A549 (cell line): ENCODE results near the gene SLC16A6. TPM values are rescaled to one million over a fixed set of nuclear protein-coding genes. Genes with fewer than 3 reads are reported as not detected.

Experiments
- ATAC-seq, 2 experiments: fragments of 200-7000 bp in 1 of 2; fragments of >200 bp in 1 of 2; cut with Nextera tagmentation in 1 of 2; cut with Tn5 transposase in 1 of 2; 3 replicates each; pipeline versions ENCODE4 v1.8.0 to v1.9.1; 2018 to 2020; ENCODE audit warnings: mild to moderate bottlenecking in 1 of 2, moderate library complexity in 1 of 2
- CTCF ChIA-PET: fragments of 300-600 bp; sonication (Branson Sonifier 250); formaldehyde crosslinking; extraction: SDS; loops from one replicate; lab custom pipeline; 2021; ENCODE audit warnings: antibody characterized with exemption, inconsistent platforms; lab: Yijun Ruan, JAX
- POLR2A ChIA-PET: fragments of 350-600 bp; formaldehyde crosslinking; extraction: SDS; loops from one replicate; lab custom pipeline; 2021; ENCODE audit warnings: antibody characterized with exemption, inconsistent platforms; lab: Yijun Ruan, JAX
- DNase-seq, 2 experiments: peaks; one replicate each; pipeline versions ENCODE4 v3.0.0 to v3.0.0-alpha.2; 2011 to 2016; ENCODE audit warnings: low read depth in 1 of 2, low spot score in 1 of 2
- FAIRE-seq: peaks from 2 replicates; lab custom pipeline; 2011; peaks lifted over from hg19 to GRCh38; lab: Jason Lieb, UNC
- H3K27ac ChIP-seq, 2 experiments: fragments of >200 bp; sonication (Bioruptor Twin); formaldehyde crosslinking; 3 replicates each; pipeline ENCODE4 v1.5.1; 2016 to 2017
- H3K4me1 ChIP-seq: fragments of >200 bp; sonication (Bioruptor Twin); formaldehyde crosslinking; 3 replicates; pipeline ENCODE4 v1.6.1; 2016
- H3K4me2 ChIP-seq: fragments of >200 bp; sonication (Bioruptor Twin); formaldehyde crosslinking; 3 replicates; pipeline ENCODE4 v1.6.1; 2016
- H3K4me3 ChIP-seq: fragments of >200 bp; sonication (Bioruptor Twin); formaldehyde crosslinking; 3 replicates; pipeline ENCODE4 v1.5.1; 2016
- H3K9me3 ChIP-seq: fragments of >200 bp; sonication (Bioruptor Twin); formaldehyde crosslinking; 3 replicates; pipeline ENCODE4 v1.6.1; 2016
- CHD2 ChIP-seq: fragments of 150-350 bp; IDR thresholded peaks from 2 replicates; pipeline ENCODE4 v1.6.1; 2014; ENCODE audit warnings: low read length; ENCODE audit not compliant: partially characterized antibody
- CTCF ChIP-seq: fragments of >200 bp; sonication (Bioruptor Twin); formaldehyde crosslinking; IDR thresholded peaks from 3 replicates; pipeline ENCODE4 v1.5.1; 2016
- E2F6 ChIP-seq: IDR thresholded peaks from 2 replicates; pipeline ENCODE4 v1.6.1; 2012; ENCODE audit warnings: low read depth, borderline replicate concordance
- EHF ChIP-seq: fragments of 250-450 bp; sonication (Bioruptor Pico); IDR thresholded peaks from 2 replicates; pipeline ENCODE4 v1.5.0; 2020; ENCODE audit warnings: mild to moderate bottlenecking
- EHMT2 ChIP-seq: fragments of 200-600 bp; sonication (generic); IDR thresholded peaks from 2 replicates; pipeline ENCODE4 v1.6.1; 2016; ENCODE audit warnings: antibody characterized with exemption, low read depth, mild to moderate bottlenecking, moderate library complexity
- ESRRA ChIP-seq: fragments of 150-350 bp; IDR thresholded peaks from 2 replicates; pipeline ENCODE4 v1.6.1; 2014; ENCODE audit warnings: mild to moderate bottlenecking, low read length, borderline replicate concordance
- FOSB ChIP-seq: fragments of 250-450 bp; sonication (Bioruptor Pico); IDR thresholded peaks from 2 replicates; pipeline ENCODE4 v1.5.0; 2020; ENCODE audit warnings: mild to moderate bottlenecking, moderate library complexity
- FOSL2 ChIP-seq, 2 experiments: fragments of 450-650 bp in 1 of 2; fragments of >200 bp in 1 of 2; sonication (Bioruptor Twin) in 1 of 2; formaldehyde crosslinking; IDR thresholded peaks; 2 replicates each; pipeline versions ENCODE4 v1.5.0 to v1.6.1; 2016 to 2020; ENCODE audit warnings: mild to moderate bottlenecking in 1 of 2, moderate library complexity in 1 of 2
- GATA3 ChIP-seq: IDR thresholded peaks from 2 replicates; pipeline ENCODE4 v1.6.1; 2012; ENCODE audit warnings: borderline replicate concordance
- HDAC2 ChIP-seq: fragments of 200-600 bp; sonication (generic); IDR thresholded peaks from 2 replicates; pipeline ENCODE4 v1.6.1; 2016
- HES2 ChIP-seq: fragments of >200 bp; sonication (Bioruptor Twin); formaldehyde crosslinking; IDR thresholded peaks from 2 replicates; pipeline ENCODE4 v1.6.1; 2016
- HOXA7 ChIP-seq: fragments of 250-450 bp; sonication (Bioruptor Pico); IDR thresholded peaks from 2 replicates; pipeline ENCODE4 v1.5.0; 2020; ENCODE audit warnings: mild to moderate bottlenecking, moderate library complexity
- HOXB5 ChIP-seq: fragments of 250-450 bp; sonication (Bioruptor Pico); IDR thresholded peaks from 2 replicates; pipeline ENCODE4 v1.5.0; 2020; ENCODE audit warnings: mild to moderate bottlenecking, moderate library complexity
- JUN ChIP-seq, 2 experiments: fragments of >200 bp; sonication (Bioruptor Twin); formaldehyde crosslinking; IDR thresholded peaks; 2 replicates in 1 of 2; 3 replicates in 1 of 2; pipeline ENCODE4 v1.6.1; 2016 to 2017
- MAX ChIP-seq: IDR thresholded peaks from 2 replicates; pipeline ENCODE4 v1.6.1; 2012
- NFE2L2 ChIP-seq: fragments of 150-350 bp; conservative IDR thresholded peaks from 2 replicates; pipeline ENCODE4 v1.6.1; 2014; ENCODE audit warnings: low read length
- PBX3 ChIP-seq: IDR thresholded peaks from 2 replicates; pipeline ENCODE4 v1.6.1; 2012
- POLR2A ChIP-seq: IDR thresholded peaks from 2 replicates; pipeline ENCODE4 v1.6.1; 2012; ENCODE audit warnings: mild to moderate bottlenecking, low read length
- POLR2AphosphoS2 ChIP-seq: conservative IDR thresholded peaks from 2 replicates; pipeline ENCODE4 v1.6.1; 2012; ENCODE audit warnings: low read length, improper control_type of control experiment, inconsistent platforms
- RARB ChIP-seq: fragments of 250-450 bp; sonication (Bioruptor Pico); IDR thresholded peaks from 2 replicates; pipeline ENCODE4 v1.8.0; 2021; ENCODE audit warnings: mild to moderate bottlenecking, moderate library complexity
- REST ChIP-seq: fragments of 200-600 bp; sonication (generic); IDR thresholded peaks from 2 replicates; pipeline ENCODE4 v1.6.1; 2016; ENCODE audit warnings: antibody characterized with exemption, mild to moderate bottlenecking, moderate library complexity
- RFX5 ChIP-seq: fragments of 450-650 bp; IDR thresholded peaks from 2 replicates; pipeline ENCODE4 v1.7.1; 2014; ENCODE audit warnings: antibody characterized with exemption, mild to moderate bottlenecking, moderate library complexity
- SMC3 ChIP-seq: fragments of >200 bp; sonication (Bioruptor Twin); formaldehyde crosslinking; IDR thresholded peaks from 3 replicates; pipeline ENCODE4 v1.6.1; 2018; ENCODE audit warnings: inconsistent platforms
- SREBF2 ChIP-seq: fragments of 450-650 bp; IDR thresholded peaks from 2 replicates; pipeline ENCODE4 v1.6.1; 2014; ENCODE audit warnings: mild to moderate bottlenecking, moderate library complexity
- TFCP2L1 ChIP-seq: fragments of 250-450 bp; sonication (Bioruptor Pico); IDR thresholded peaks from 2 replicates; pipeline ENCODE4 v1.5.0; 2021; ENCODE audit warnings: mild to moderate bottlenecking
- USF2 ChIP-seq: fragments of 450-650 bp; IDR thresholded peaks from 2 replicates; pipeline ENCODE4 v1.6.1; 2014; ENCODE audit warnings: antibody characterized with exemption
- ZFP36 ChIP-seq: fragments of 450-650 bp; IDR thresholded peaks from 2 replicates; pipeline ENCODE4 v1.6.1; 2014; ENCODE audit warnings: borderline replicate concordance; ENCODE audit not compliant: partially characterized antibody
- ZNF302 ChIP-seq: fragments of 250-450 bp; sonication (Bioruptor Pico); IDR thresholded peaks from 2 replicates; pipeline ENCODE4 v1.9.0; 2021; ENCODE audit warnings: inconsistent platforms, mild to moderate bottlenecking, moderate library complexity
- WGBS: methylation state at CpG from one replicate; pipeline ENCODE4 v1.1.6; 2017; ENCODE audit errors: missing lambda C conversion rate; 5-methylcytosine and 5-hydroxymethylcytosine counted together
- polyA plus RNA-seq, 4 experiments: library from polyadenylated mRNA; depleted of rRNA in 3 of 4; stranded (reverse); fragments of >200 nt; fragmentation: RNase III in 1 of 4; extraction: RNeasy Plus Mini Kit Qiagen cat#74134 plus additional on column Dnase treatment in 1 of 4; gene quantifications; 2 replicates in 3 of 4; 3 replicates in 1 of 4; pipeline ENCODE4 v1.2.3, GENCODE V29; 2011 to 2017

The SLC16A6 gene
- polyA plus RNA-seq, 2 of the 4 experiments (the other 2 are of a cell fraction), result 0.17 to 0.52 TPM

GRCh38 chr17:68315930-68316329 lies 25.0 kb upstream of the SLC16A6 start:
- Histone ChIP-seq H3K27ac (no peak overlapping the region), H3K4me3 (no peak overlapping the region), H3K4me2 (no peak overlapping the region), H3K9me3 (no peaks in the 10 kb centered on the region), H3K4me1 (peaks cover 21% of the 10 kb centered on the region)
- ATAC-seq (no peak), FAIRE-seq (no peak), DNase-seq (no peak)
- WGBS, result 84% methylated on average over 4 of the region's 4 CpGs
- CTCF ChIA-PET, result interaction anchor here (0.6 to 1.2 kb wide), 3 partner anchors 108 to 123 kb away, joined by 3 to 4 read pairs (median 3); no protein-coding TSS in a partner anchor
- POLR2A ChIA-PET, result no interaction called here
- TF ChIP-seq E2F6, result no peak
- TF ChIP-seq POLR2AphosphoS2, result no peak
- no peak for TF ChIP-seq SMC3
- no peak for TF ChIP-seq JUN (IDR thresholded peaks at IDR 0.05)
- TF ChIP-seq CHD2, result no peak
- no peak for TF ChIP-seq ZNF302 (CRISPR knock-in tag)
- no peak for TF ChIP-seq REST
- TF ChIP-seq ZFP36, result no peak
- TF ChIP-seq POLR2A, result no peak
- TF ChIP-seq TFCP2L1, result no peak
- TF ChIP-seq SREBF2, result no peak

GRCh38 chr17:68314916-68315535 lies 24.1 kb upstream of the SLC16A6 start:
- 89% methylated on average over 8 of the region's 8 CpGs for WGBS
- no peak overlapping the region for H3K27ac ChIP-seq
- no peak for FAIRE-seq
- POLR2A ChIA-PET, result interaction anchor here (1.5 kb wide), 1 partner anchor 23 kb away, joined by 3 read pairs; no protein-coding TSS in a partner anchor
- ATAC-seq, result no peak
- no peak overlapping the region for H3K4me2 ChIP-seq
- no peak for DNase-seq
- no peaks in the 10 kb centered on the region for H3K9me3 ChIP-seq
- no peak overlapping the region for H3K4me3 ChIP-seq
- H3K4me1 ChIP-seq, result peaks cover 21% of the 10 kb centered on the region
- CTCF ChIA-PET, result interaction anchor here (0.8 to 1.4 kb wide), 2 partner anchors 18 to 84 kb away, joined by 3 to 6 read pairs; no protein-coding TSS in a partner anchor
- TF ChIP-seq PBX3 (no peak), CHD2 (no peak), HOXA7 (CRISPR knock-in tag) (no peak), FOSB (CRISPR knock-in tag) (no peak), EHMT2 (no peak), MAX (no peak), USF2 (no peak), HOXB5 (no peak), RARB (CRISPR knock-in tag) (no peak), ESRRA (no peak), RFX5 (no peak), CTCF (no peak), HES2 (no peak), TFCP2L1 (no peak), FOSL2 (IDR thresholded peaks at IDR 0.05) (no peak), FOSL2 (CRISPR knock-in tag; IDR thresholded peaks at IDR 0.05) (no peak), NFE2L2 (no peak), GATA3 (no peak), HDAC2 (no peak), EHF (CRISPR knock-in tag) (no peak)
